Mammary epithelial cell (primary cell): Measurements from ENCODE around the gene CHID1.

ENCODE experiments used
- EZH2 ChIP-seq: IDR thresholded peaks from 2 replicates; pipeline ENCODE4 v1.6.1; 2012; ENCODE audit warnings: low read length, inconsistent platforms, borderline replicate concordance
- TF ChIP-seq, protein P1 (sequence below), 2 donors: IDR thresholded peaks in 1 of 2; conservative IDR thresholded peaks in 1 of 2; 2 replicates each; pipeline ENCODE4 v1.5.1; 2011 to 2012; ENCODE audit warnings: inconsistent platforms in 2 of 2, low read length in 2 of 2, mild to moderate bottlenecking in 2 of 2, control low read depth in 1 of 2, low read depth in 1 of 2; ENCODE audit not compliant: insufficient read depth in 1 of 2; ENCODE audit errors: extremely low read depth in 1 of 2

DNA sequence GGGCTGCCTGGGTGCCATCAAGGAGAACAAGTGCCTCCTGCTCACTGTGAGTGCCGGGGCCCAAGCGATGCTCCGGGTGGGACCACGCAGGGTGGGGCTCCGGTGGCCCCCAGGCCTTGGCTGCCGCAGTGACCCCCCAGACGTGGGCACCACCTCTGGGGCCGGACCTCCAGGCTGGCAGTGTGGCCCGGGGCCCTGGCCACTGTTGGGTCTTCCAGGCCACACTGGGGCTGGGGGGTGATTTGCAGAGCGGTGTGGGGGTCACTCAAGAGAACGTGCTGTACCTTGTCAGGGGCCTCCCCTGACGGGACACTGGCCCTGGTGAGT is 48.0 kb downstream of the CHID1 start:
- TF ChIP-seq, protein P1, sequence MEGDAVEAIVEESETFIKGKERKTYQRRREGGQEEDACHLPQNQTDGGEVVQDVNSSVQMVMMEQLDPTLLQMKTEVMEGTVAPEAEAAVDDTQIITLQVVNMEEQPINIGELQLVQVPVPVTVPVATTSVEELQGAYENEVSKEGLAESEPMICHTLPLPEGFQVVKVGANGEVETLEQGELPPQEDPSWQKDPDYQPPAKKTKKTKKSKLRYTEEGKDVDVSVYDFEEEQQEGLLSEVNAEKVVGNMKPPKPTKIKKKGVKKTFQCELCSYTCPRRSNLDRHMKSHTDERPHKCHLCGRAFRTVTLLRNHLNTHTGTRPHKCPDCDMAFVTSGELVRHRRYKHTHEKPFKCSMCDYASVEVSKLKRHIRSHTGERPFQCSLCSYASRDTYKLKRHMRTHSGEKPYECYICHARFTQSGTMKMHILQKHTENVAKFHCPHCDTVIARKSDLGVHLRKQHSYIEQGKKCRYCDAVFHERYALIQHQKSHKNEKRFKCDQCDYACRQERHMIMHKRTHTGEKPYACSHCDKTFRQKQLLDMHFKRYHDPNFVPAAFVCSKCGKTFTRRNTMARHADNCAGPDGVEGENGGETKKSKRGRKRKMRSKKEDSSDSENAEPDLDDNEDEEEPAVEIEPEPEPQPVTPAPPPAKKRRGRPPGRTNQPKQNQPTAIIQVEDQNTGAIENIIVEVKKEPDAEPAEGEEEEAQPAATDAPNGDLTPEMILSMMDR (conservative IDR thresholded peaks at IDR 0.05 in 1 of 2, IDR thresholded peaks at IDR 0.05 in 1 of 2; ENCODE audit: extremely low read depth in 1 of 2, insufficient read depth in 1 of 2, low read depth in 1 of 2, low read length in 2 of 2) = no peak
- no peak for TF ChIP-seq EZH2
